Iris pigment epithelial cell (primary cell): ENCODE measurements around the gene PLA2G12B.
A peak's percentile ranks its signal among the peaks of the same experiment; 100 is the strongest.

Experiments
- DNase-seq: peaks from one replicate; pipeline ENCODE4 v3.0.0-alpha.2; 2011; ENCODE audit warnings: low read depth

The PLA2G12B gene

DNA sequence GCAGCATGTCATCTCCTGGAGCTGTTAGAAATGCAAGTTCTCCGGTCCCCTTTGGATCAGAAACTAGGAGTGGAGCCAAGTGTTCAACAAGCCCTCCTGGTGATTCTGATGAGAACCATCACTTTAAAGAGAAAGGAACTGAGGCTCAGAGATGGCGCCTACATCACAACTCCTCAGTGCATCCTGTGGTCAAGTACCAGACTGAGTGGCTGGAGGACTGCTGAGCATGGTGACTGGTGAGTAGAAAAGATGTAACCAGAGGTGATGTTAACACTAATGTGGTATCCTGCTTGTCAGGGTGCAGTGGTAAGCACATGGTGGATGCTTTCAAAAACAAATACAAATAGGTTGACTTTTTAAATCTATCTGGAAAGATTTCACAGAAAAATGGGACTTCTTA lies 64.5 kb downstream of the PLA2G12B start:
- no peak for DNase-seq

DNA sequence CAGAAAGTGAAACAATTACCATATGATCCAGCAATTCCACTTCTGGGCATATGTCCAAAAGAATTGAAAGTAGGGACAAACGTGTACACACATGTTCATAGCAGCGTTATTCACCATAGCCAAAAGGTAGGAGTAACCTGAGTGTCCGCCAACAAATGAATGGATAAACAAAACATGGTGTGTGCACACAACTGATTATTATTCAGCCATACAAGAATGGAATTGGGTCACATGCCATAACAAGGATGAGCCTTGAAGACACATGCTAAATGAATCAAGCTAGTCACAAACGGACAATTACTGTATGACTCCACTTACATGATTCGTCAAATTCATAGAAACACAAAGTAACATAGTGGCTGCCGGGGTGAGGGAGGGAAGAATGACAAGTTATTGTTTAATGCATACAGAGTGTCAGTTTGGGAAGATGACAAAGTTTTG lies 65.2 kb downstream of the PLA2G12B start:
- peak; percentile 45 for DNase-seq

DNA sequence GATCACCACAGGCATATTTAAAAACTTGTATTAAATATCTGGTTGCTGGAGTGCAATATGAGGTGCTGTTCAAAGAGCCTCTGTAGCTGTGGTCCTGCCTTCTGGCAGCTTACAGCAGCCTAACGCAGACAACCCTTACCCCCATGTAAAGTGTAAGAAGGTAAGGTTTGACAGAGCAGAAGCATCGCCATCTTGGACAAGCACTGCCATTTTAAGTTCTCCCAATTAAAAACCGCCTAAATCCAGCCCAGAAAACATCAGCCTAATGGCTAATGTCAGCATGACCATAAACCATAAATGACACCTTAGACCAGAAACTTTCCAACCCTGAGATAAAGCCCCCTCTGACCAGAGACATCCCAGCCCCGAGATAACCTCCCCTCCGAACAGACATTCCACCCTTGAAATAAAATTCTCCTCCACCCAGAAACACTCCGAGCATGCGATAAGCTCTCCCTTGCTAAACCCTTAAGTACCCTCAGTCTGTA lies 66.4 kb downstream of the PLA2G12B start:
- no peak for DNase-seq

DNA sequence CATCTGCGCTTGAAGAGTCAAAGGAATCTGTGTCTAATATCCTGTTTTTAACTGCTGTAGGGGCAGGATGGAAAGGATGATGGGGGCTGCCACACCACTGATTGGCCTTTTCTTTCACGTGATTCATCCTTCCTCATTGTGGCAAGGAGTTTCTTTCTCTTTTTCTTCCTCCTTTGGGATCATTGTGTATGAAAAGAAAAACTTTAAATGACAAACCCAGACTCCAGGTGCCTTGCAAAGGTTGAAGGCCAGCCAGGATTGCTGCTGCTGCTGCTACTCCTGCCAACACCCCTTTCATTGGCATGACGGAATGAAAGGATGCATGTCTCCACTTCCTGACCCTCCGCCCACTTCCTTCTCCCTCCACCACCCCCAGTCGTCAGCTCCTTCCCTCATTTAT lies 67.6 kb downstream of the PLA2G12B start:
- DNase-seq = peak; percentile 15

DNA sequence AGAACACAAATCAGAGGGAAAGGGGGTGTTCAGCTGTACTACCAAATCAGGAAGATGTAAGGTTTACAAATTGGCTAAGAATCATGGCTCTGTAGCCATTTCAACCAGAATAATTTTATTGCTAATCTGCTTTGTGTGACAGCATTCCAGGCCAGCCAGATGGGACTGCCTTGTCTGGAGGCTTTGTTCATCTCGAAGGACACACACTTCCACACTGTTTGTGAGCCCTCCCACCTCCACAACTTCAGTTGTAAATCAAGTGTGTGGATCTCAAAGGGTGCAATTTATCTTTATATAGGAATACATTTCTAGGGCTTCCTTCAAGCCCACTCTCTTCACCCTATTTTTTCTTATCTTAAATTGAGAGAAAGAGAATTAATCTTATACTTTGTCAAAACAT lies 68.0 kb downstream of the PLA2G12B start:
- DNase-seq = no peak

DNA sequence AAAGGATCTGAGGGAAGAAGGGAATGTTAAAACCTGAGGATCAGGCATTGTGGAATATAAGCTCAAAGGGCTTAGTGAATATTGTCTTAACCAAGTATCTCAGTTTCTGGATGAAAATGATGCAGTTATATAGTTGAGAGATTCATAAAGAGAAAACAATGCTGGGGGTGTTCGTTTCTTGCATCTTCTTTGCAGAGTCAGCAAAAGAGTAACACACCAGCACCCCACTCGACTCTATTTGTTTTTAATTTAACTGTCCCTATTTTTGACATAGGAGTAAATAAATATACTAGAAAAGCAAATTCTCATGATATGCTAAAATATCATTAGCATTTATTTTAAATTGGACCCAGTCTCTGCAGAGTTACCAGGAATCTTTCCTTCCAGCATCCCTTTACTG lies 68.7 kb downstream of the PLA2G12B start:
- DNase-seq = no peak
